Umbilical cord (tissue), 2 donors: ENCODE data around the gene ARHGAP18. TPM values are rescaled to one million over a fixed set of nuclear protein-coding genes. Genes with fewer than 3 reads are reported as not detected.

Experiments
- DNase-seq: peaks from one replicate; pipeline ENCODE4 v3.0.0-alpha.2; 2015; ENCODE audit warnings: low spot score
- total RNA-seq: library from RNA; depleted of rRNA; stranded (reverse); fragments of >200 nt; gene quantifications from one replicate; pipeline ENCODE4 v1.2.3, GENCODE V29; 2014; ENCODE audit warnings: low replicate concordance; ENCODE audit not compliant: insufficient read depth

The ARHGAP18 gene
- total RNA-seq, 1 donor from 2014 or later = 27.0 TPM

- no peak for DNase-seq
Observed at GRCh38 chr6:129692467-129692866, 17.5 kb downstream of the ARHGAP18 start.

GRCh38 chr6:129691709-129692108 is 18.3 kb downstream of the ARHGAP18 start:
- DNase-seq = no peak

- DNase-seq = no peak
Observed at GRCh38 chr6:129691043-129691640, 18.8 kb downstream of the ARHGAP18 start.

- DNase-seq = peak; percentile 33
Observed at GRCh38 chr6:129686941-129687627, 22.9 kb downstream of the ARHGAP18 start.

GRCh38 chr6:129685662-129686031 is 24.3 kb downstream of the ARHGAP18 start:
- no peak for DNase-seq

GRCh38 chr6:129684903-129685661 is 24.9 kb downstream of the ARHGAP18 start:
- no peak for DNase-seq

- no peak for DNase-seq
Observed at GRCh38 chr6:129684323-129684884, 25.6 kb downstream of the ARHGAP18 start.

GRCh38 chr6:129683601-129684322 is 26.2 kb downstream of the ARHGAP18 start:
- peak; percentile 93 for DNase-seq

- DNase-seq = no peak
Observed at GRCh38 chr6:129681913-129682205, 28.1 kb downstream of the ARHGAP18 start.

- DNase-seq = no peak
Observed at GRCh38 chr6:129680633-129681032, 29.3 kb downstream of the ARHGAP18 start.

- no peak for DNase-seq
Observed at GRCh38 chr6:129679758-129680157, 30.2 kb downstream of the ARHGAP18 start.

GRCh38 chr6:129679275-129679674 is 30.7 kb downstream of the ARHGAP18 start:
- no peak for DNase-seq

- DNase-seq = no peak
Observed at GRCh38 chr6:129678463-129678862, 31.5 kb downstream of the ARHGAP18 start.

GRCh38 chr6:129677620-129678325 is 32.2 kb downstream of the ARHGAP18 start:
- no peak for DNase-seq

GRCh38 chr6:129675669-129676472 is 34.1 kb downstream of the ARHGAP18 start:
- DNase-seq = no peak

- DNase-seq = no peak
Observed at GRCh38 chr6:129673748-129674147, 36.2 kb downstream of the ARHGAP18 start.

- DNase-seq = peak; percentile 56
Observed at GRCh38 chr6:129672881-129673631, 36.9 kb downstream of the ARHGAP18 start.

- DNase-seq = no peak
Observed at GRCh38 chr6:129672341-129672682, 37.7 kb downstream of the ARHGAP18 start.

- no peak for DNase-seq
Observed at GRCh38 chr6:129671442-129672340, 38.3 kb downstream of the ARHGAP18 start.
